PC-3 (cell line): Measurements from ENCODE around the gene CHGA.

ENCODE experiments used
- EZH2 ChIP-seq: fragments of 300-600 bp; sonication (generic); IDR thresholded peaks from one replicate; pipeline ENCODE4 v1.6.1; 2017; ENCODE audit warnings: antibody characterized with exemption, mild to moderate bottlenecking, low read length; ENCODE audit not compliant: unreplicated experiment
- EZH2phosphoT487 ChIP-seq: fragments of 300-600 bp; sonication (generic); IDR thresholded peaks from 2 replicates; pipeline ENCODE4 v1.6.1; 2018; ENCODE audit warnings: mild to moderate bottlenecking, antibody characterized with exemption, low read length, borderline replicate concordance
- TF ChIP-seq, protein P1 (sequence below): fragments of 300-600 bp; sonication (generic); conservative IDR thresholded peaks from 2 replicates; pipeline ENCODE4 v1.5.1; 2017; ENCODE audit warnings: antibody characterized with exemption, low read depth, mild to moderate bottlenecking, low read length

DNA sequence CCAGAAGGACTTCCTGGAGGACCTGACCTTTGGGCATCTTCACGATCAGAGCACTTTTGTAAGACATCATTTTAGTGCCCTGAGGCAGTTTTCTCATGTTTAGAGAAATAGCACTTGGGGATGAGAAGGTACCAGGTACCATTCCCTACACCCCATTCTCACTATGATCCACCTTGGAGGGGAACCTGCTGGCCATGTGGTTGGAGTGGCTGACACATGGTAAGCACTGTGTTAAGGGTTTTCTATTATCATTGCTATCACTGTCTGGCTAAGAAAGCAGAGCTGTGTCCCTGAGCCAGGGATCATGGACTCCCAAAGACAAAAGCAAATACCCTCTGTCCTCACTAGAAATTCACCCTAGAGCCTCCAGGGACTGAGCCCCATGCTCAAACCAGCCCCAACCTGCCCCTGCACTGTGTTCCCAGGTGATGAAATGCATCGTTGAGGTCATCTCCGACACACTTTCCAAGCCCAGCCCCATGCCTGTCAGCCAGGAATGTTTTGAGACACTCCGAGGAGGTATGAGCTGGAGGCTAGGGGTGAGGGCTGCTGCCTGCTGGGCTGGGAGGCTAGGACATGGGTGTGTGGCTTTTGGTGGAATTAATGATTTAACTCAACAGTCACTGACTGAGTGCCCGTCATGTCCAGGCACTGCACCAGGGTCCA is 3.4 kb downstream of the CHGA start:
- TF ChIP-seq EZH2phosphoT487, result no peak
- TF ChIP-seq, protein P1, sequence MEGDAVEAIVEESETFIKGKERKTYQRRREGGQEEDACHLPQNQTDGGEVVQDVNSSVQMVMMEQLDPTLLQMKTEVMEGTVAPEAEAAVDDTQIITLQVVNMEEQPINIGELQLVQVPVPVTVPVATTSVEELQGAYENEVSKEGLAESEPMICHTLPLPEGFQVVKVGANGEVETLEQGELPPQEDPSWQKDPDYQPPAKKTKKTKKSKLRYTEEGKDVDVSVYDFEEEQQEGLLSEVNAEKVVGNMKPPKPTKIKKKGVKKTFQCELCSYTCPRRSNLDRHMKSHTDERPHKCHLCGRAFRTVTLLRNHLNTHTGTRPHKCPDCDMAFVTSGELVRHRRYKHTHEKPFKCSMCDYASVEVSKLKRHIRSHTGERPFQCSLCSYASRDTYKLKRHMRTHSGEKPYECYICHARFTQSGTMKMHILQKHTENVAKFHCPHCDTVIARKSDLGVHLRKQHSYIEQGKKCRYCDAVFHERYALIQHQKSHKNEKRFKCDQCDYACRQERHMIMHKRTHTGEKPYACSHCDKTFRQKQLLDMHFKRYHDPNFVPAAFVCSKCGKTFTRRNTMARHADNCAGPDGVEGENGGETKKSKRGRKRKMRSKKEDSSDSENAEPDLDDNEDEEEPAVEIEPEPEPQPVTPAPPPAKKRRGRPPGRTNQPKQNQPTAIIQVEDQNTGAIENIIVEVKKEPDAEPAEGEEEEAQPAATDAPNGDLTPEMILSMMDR, result no peak
- TF ChIP-seq EZH2, result no peak
